Esophagus muscularis mucosa (tissue), 4 donors: ENCODE results near the gene FLNC. TPM values are rescaled to one million over a fixed set of nuclear protein-coding genes. Genes with fewer than 3 reads are reported as not detected.

ENCODE experiments used
- DNase-seq: peaks from one replicate; pipeline ENCODE4 v3.0.0-alpha.2; 2017; ENCODE audit errors: extremely low spot score
- H3K27ac ChIP-seq, 4 donors: fragments of 200-600 bp; sonication (generic); replicated peaks in 1 of 4; 1 replicate in 3 of 4; 2 replicates in 1 of 4; pipeline ENCODE4 v1.5.1; 2016 to 2019; ENCODE audit warnings: mild to moderate bottlenecking in 1 of 4
- H3K27me3 ChIP-seq, 4 donors: fragments of 200-600 bp; sonication (generic); one replicate each; pipeline versions ENCODE4 v1.5.1 to v1.6.0; 2016 to 2019
- H3K36me3 ChIP-seq, 4 donors: fragments of 200-600 bp; sonication (generic); one replicate each; pipeline ENCODE4 v1.5.1; 2016 to 2019
- H3K4me1 ChIP-seq, 4 donors: fragments of 200-600 bp; sonication (generic); one replicate each; pipeline ENCODE4 v1.5.1; 2016 to 2019
- H3K4me3 ChIP-seq, 4 donors: fragments of 200-600 bp; sonication (generic); 1 replicate in 2 of 4; 2 replicates in 2 of 4; pipeline ENCODE4 v1.5.1; 2016 to 2019; ENCODE audit warnings: mild to moderate bottlenecking in 4 of 4, moderate library complexity in 1 of 4
- H3K9me3 ChIP-seq, 4 donors: fragments of 200-600 bp; sonication (generic); 1 replicate in 3 of 4; 2 replicates in 1 of 4; pipeline ENCODE4 v1.5.1; 2016 to 2019
- EP300 ChIP-seq: sonication (generic); formaldehyde crosslinking; IDR thresholded peaks from one replicate; pipeline ENCODE4 v1.6.1; 2017; ENCODE audit warnings: antibody characterized with exemption
- POLR2A ChIP-seq: fragments of 450-650 bp; IDR thresholded peaks from one replicate; pipeline ENCODE4 v1.6.1; 2017; ENCODE audit warnings: antibody characterized with exemption, moderate library complexity, mild to moderate bottlenecking, low read depth
- POLR2AphosphoS5 ChIP-seq, 2 donors: sonication (generic); formaldehyde crosslinking; IDR thresholded peaks; one replicate each; pipeline ENCODE4 v1.6.1; 2017; ENCODE audit warnings: antibody characterized with exemption in 2 of 2
- WGBS: methylation state at CpG from one replicate; pipeline ENCODE4 v1.1.5; 2018; 5-methylcytosine and 5-hydroxymethylcytosine counted together
- intact Hi-C: fragments of 100-400 bp; cut with DNase I; formaldehyde crosslinking; loops from one replicate; pipeline ENCODE4 v1.15.1; 2023
- total RNA-seq, 4 donors: library from RNA; depleted of rRNA; stranded (reverse); fragments of >200 nt; gene quantifications; one replicate each; pipeline versions ENCODE4 v1.1.0 to v1.2.1, GENCODE V29; 2016
- TF ChIP-seq, protein P1 (sequence below), 3 experiments: fragments of 200-600 bp in 2 of 3; fragments of 450-650 bp in 1 of 3; sonication (generic) in 2 of 3; IDR thresholded peaks; one replicate each; pipeline ENCODE4 v1.5.1; 2017 to 2019; ENCODE audit warnings: antibody characterized with exemption in 3 of 3, mild to moderate bottlenecking in 2 of 3, moderate library complexity in 1 of 3

The FLNC gene
- total RNA-seq, 4 donors from 2014 or later: 391 to 932 (median 533) TPM

DNA sequence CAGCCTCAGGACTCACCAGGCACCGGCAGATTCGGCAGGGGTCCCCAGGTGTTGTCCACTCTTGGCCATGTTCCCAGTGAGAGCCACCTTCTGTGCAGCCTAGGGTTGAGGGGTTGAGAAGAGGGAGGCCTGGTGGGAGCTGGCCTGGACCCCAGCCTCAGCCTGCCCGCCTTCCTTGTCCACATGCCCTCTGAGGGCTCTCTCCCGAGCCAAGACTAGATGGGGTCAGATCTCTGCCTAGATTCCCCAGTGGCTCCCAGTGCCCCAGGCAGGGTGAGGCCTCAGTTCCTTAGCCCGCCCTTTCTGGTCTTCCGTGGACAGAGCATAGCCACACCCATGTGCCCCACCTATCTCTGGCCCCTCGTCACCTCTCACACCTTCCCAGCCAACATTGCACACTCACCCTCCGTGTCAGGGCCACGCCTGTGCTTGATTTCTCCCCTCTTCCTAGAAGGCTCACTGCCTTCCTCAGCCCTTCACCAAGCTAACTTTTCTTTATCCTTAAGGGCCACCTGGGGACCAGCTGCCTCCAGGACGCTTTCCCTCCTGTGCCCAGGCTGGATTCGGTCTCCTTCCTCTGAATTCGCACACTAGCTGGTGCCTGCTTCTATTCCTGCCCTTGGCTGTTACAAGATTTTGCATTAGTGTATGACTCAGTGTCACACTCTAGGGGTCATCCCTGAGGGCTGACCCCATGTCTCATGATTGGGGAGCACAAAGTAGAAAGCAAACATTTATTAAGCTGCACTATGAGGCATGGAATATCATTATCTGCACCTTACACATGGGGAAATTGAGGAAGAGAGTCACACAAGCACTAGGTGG, 72.8 kb downstream of the FLNC start:
- no peak overlapping the region for H3K4me3 ChIP-seq

DNA sequence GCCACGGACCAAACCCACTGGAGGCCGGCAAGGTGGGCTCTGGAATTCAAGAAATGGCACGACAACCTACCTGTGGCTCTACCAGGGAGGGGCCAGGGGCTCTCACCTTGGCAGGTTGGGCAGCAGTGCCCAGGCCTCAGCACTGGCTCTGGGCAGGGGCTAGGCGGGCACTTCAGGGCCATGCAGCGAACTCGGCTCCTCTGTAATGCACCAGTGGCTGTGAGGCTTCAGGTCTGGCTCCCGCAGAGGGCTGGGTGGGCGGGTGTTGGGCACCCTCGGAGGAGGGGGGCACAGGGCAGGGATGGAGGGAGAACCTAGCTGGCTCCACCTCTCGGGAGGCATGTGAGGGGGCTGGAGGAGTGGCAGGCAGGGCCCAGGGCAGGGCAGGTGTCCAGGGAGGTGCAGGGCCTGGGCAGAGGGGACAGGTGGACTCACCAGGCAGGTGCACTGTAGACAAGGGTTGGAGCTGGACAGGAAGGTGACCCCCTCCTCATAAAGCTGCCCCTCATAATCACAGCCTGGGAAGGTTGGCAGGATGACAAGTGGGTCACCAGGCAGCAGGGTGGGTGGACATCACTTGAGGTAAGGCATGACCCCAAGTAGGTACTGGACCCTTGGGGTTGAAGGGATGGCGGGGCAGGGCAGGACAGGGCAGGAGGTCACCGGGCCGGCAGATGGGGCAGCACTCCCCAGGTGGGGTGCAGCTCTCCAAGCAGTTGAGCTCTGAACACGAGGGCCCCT, 73.6 kb downstream of the FLNC start:
- no peak overlapping the region for H3K27ac ChIP-seq
- intact Hi-C loops: no loop called here
- peaks cover 0 to 52% (median 3%) of the 10 kb centered on the region in 4 donors for H3K27me3 ChIP-seq
- no peak for DNase-seq
- H3K36me3 ChIP-seq: no peaks in the 10 kb centered on the region
- H3K4me3 ChIP-seq: no peak overlapping the region
- TF ChIP-seq EP300: no peak
- TF ChIP-seq, protein P1, sequence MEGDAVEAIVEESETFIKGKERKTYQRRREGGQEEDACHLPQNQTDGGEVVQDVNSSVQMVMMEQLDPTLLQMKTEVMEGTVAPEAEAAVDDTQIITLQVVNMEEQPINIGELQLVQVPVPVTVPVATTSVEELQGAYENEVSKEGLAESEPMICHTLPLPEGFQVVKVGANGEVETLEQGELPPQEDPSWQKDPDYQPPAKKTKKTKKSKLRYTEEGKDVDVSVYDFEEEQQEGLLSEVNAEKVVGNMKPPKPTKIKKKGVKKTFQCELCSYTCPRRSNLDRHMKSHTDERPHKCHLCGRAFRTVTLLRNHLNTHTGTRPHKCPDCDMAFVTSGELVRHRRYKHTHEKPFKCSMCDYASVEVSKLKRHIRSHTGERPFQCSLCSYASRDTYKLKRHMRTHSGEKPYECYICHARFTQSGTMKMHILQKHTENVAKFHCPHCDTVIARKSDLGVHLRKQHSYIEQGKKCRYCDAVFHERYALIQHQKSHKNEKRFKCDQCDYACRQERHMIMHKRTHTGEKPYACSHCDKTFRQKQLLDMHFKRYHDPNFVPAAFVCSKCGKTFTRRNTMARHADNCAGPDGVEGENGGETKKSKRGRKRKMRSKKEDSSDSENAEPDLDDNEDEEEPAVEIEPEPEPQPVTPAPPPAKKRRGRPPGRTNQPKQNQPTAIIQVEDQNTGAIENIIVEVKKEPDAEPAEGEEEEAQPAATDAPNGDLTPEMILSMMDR (IDR thresholded peaks at IDR 0.05): no peak
- TF ChIP-seq POLR2AphosphoS5 (IDR thresholded peaks at IDR 0.05): no peak
- no peak for TF ChIP-seq POLR2A
- H3K4me1 ChIP-seq: peaks cover 0 to 5% (median 0%) of the 10 kb centered on the region in 4 donors
- no peaks in the 10 kb centered on the region for H3K9me3 ChIP-seq
- WGBS: 82% methylated on average over 10 of the region's 14 CpGs

More for the DNA sequence above, 72.8 kb downstream of the FLNC start:
- peaks cover 0 to 5% (median 0%) of the 10 kb centered on the region in 4 donors for H3K4me1 ChIP-seq
- intact Hi-C loops: no loop called here
- H3K27me3 ChIP-seq: peaks cover 0 to 47% (median 3%) of the 10 kb centered on the region in 4 donors
- DNase-seq: no peak
- H3K27ac ChIP-seq: no peak overlapping the region
- WGBS: 85% methylated on average over 10 of the region's 12 CpGs
- no peaks in the 10 kb centered on the region for H3K9me3 ChIP-seq
- TF ChIP-seq POLR2AphosphoS5 (IDR thresholded peaks at IDR 0.05): no peak
- TF ChIP-seq POLR2A: no peak
- TF ChIP-seq EP300: no peak
- TF ChIP-seq, protein P1 (IDR thresholded peaks at IDR 0.05): no peak
- H3K36me3 ChIP-seq: no peaks in the 10 kb centered on the region

DNA sequence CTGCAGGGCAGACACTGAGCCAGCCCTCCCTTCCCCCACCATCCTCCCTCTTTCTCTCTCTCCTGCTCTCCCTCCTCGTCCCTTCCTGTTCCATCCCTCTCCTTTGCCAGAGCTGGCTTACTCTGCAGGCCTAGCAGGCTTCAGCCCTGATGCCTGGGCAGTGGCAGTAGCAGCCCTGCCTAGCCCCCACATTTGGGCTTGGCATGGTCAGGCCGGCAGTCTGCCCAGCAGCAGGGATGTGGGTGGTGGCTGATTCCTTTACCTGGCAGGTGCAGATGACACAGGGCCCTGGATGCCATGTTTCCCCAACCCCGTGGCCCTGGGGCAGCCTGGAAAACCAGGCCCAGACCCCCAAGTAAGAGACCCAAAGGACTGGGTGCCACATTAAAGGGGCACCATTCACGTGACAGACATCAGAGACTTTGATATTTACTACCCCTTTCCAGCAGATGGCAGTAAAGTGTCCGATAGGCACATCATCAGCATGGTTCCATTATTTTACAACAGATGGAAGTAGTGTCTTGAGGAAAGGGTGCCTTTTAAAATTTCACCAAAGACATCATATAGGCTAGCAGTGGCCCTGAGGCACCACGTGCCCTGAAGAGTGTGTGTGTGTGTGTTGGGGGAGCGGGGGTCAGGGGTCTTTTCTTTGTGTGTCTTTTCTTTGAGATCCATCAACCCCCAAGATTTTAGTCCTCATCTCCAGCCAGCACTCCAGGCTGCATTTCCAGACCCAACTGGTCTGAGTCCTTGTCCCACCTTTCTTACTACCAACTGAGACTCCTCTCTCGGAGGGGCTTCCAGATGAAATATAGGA, 74.4 kb downstream of the FLNC start:
- intact Hi-C loops: loop anchor here (5.0 kb wide), 1 partner anchor 188 kb away; no protein-coding TSS in a partner anchor
- Histone ChIP-seq H3K4me1 (peaks cover 0 to 10% (median 5%) of the 10 kb centered on the region in 4 donors), H3K27me3 (peaks cover 0 to 59% (median 4%) of the 10 kb centered on the region in 4 donors), H3K36me3 (no peaks in the 10 kb centered on the region), H3K27ac (no peak overlapping the region), H3K9me3 (no peaks in the 10 kb centered on the region), H3K4me3 (no peak overlapping the region)
- 47% methylated on average over 7 of the region's 8 CpGs for WGBS
- DNase-seq: no peak
- TF ChIP-seq, protein P1 (IDR thresholded peaks at IDR 0.05): peak; percentile 48 to 58 (median 55)
- no peak for TF ChIP-seq EP300
- TF ChIP-seq POLR2AphosphoS5 (IDR thresholded peaks at IDR 0.05): no peak
- no peak for TF ChIP-seq POLR2A

DNA sequence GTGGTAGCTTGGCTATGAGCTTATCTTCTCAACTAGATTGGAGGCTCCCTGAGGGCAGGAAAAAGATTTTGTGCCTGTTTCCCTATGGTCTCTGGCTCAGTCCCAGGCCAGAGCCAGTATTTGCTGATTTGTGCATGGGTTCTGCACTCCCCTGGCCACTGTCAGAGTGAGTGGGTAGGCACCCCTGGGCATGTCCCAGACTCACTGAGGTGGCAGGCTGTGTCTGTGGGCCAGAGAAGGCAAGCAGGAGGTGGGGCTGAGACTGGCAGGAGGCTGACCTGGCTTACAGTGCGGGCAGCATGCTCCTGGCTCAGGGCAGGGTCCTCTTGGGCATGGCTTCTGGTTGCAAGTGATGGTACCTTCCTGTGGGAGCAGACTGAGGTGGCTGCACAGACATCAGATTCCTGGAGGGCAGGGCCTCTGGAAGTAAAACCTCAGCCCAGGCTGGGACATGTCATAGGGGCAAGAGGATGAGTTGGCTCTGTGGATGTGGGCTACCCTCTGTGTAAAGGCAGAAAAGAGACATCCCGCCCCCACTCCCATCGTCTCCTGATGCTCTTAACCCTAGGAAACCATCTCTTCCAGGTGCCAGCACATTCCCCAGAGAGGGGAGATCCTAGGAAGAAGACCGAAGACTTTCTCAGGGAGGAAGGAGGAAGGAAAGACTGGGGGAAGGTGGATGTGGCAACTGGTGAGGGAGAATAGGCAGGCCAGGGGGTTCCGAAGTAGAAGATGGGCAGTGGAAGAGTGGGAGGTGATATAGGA, 76.0 kb downstream of the FLNC start:
- 96% methylated on average over 5 of the region's 5 CpGs for WGBS
- Histone ChIP-seq H3K4me1 (peaks cover 12 to 22% (median 18%) of the 10 kb centered on the region in 4 donors), H3K9me3 (no peaks in the 10 kb centered on the region), H3K36me3 (no peaks in the 10 kb centered on the region), H3K27me3 (peaks cover 0 to 75% (median 17%) of the 10 kb centered on the region in 4 donors), H3K27ac (no peak overlapping the region), H3K4me3 (no peak overlapping the region)
- intact Hi-C loops: loop anchor here (5.0 kb wide), 1 partner anchor 186 kb away; no protein-coding TSS in a partner anchor
- DNase-seq: no peak
- TF ChIP-seq POLR2A (no peak), POLR2AphosphoS5 (IDR thresholded peaks at IDR 0.05) (no peak), EP300 (no peak)
- TF ChIP-seq, protein P1 (IDR thresholded peaks at IDR 0.05): no peak
